Bronchial epithelial cell (primary cell): ENCODE data around the gene COMMD8. TPM values are rescaled to one million over a fixed set of nuclear protein-coding genes. Genes with fewer than 3 reads are reported as not detected.

Experiments
- DNase-seq: peaks from one replicate; pipeline ENCODE4 v3.0.0-alpha.2; 2010; ENCODE audit warnings: low read depth
- FAIRE-seq: peaks from 2 replicates; lab custom pipeline; 2011; peaks lifted over from hg19 to GRCh38; lab: Jason Lieb, UNC
- H3K27me3 ChIP-seq: 2 replicates; pipeline ENCODE4 v1.5.1; 2011; ENCODE audit warnings: low read length; ENCODE audit not compliant: control insufficient read depth, insufficient read depth
- H3K36me3 ChIP-seq: 2 replicates; pipeline ENCODE4 v1.5.1; 2011; ENCODE audit warnings: low read length; ENCODE audit not compliant: control insufficient read depth, insufficient read depth
- H3K4me3 ChIP-seq: 2 replicates; pipeline ENCODE4 v1.5.1; 2011; ENCODE audit warnings: mild to moderate bottlenecking, low read depth, low read length, control low read depth
- total RNA-seq: library from RNA; depleted of rRNA; stranded (reverse); fragments of >200 nt; gene quantifications from 2 replicates; pipeline ENCODE4 v1.2.1, GENCODE V29; 2014
- TF ChIP-seq, protein P1 (sequence below): IDR thresholded peaks from 2 replicates; pipeline ENCODE4 v1.5.1; 2011; ENCODE audit warnings: mild to moderate bottlenecking, moderate library complexity, low read length, control low read depth, inconsistent platforms; ENCODE audit not compliant: insufficient read depth, severe bottlenecking

Gene COMMD8
- total RNA-seq, 1 donor from 2014 or later: 29.2 TPM

DNA sequence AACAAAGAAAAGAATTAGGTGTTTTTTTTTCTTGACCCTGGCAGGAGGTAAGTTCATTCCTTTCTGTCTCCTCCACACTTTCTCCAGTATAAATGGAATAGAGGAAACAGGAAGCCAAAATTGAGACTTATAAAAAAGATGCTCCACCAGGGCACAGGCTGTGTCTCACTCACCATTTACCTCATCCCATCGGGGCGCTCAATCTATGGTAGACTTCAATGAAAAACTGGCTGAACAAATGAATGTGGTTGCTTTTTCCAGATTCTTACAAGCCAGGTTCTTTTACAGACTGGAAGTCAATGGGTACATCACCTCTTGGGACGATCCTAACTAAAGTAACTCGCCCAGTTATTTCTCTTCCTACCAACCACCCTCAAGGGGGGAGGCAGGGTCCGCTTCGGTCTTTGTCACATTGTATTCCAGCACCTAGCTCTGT, 685 bp downstream of the COMMD8 start:
- no peak for DNase-seq
- no peak for FAIRE-seq
- no peaks in the 10 kb centered on the region for H3K36me3 ChIP-seq
- H3K27me3 ChIP-seq: no peaks in the 10 kb centered on the region
- peak overlapping the region; percentile 81 for H3K4me3 ChIP-seq
- TF ChIP-seq, protein P1, sequence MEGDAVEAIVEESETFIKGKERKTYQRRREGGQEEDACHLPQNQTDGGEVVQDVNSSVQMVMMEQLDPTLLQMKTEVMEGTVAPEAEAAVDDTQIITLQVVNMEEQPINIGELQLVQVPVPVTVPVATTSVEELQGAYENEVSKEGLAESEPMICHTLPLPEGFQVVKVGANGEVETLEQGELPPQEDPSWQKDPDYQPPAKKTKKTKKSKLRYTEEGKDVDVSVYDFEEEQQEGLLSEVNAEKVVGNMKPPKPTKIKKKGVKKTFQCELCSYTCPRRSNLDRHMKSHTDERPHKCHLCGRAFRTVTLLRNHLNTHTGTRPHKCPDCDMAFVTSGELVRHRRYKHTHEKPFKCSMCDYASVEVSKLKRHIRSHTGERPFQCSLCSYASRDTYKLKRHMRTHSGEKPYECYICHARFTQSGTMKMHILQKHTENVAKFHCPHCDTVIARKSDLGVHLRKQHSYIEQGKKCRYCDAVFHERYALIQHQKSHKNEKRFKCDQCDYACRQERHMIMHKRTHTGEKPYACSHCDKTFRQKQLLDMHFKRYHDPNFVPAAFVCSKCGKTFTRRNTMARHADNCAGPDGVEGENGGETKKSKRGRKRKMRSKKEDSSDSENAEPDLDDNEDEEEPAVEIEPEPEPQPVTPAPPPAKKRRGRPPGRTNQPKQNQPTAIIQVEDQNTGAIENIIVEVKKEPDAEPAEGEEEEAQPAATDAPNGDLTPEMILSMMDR: no peak

DNA sequence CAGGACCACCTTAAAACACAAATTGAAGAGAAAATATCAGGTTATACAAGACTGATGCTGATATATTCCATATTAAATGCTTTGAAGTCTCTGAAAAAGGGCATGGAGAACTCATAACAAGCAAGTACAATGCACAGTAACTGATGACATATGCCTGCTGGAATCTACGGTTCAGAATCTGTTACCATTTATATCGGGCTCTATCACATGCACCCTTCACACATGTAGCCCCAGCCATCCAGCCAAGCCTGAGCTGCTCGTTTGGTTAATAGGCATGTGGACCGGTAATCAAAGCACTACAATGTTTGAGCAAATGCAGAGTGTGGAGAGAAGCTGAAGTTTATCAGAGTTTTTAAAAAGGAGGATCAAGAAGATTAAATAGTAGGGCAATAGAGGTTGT, 11.8 kb downstream of the COMMD8 start:
- Histone ChIP-seq H3K4me3 (no peak overlapping the region), H3K36me3 (no peaks in the 10 kb centered on the region), H3K27me3 (no peaks in the 10 kb centered on the region)
- no peak for DNase-seq
- FAIRE-seq: no peak
- TF ChIP-seq, protein P1: no peak

DNA sequence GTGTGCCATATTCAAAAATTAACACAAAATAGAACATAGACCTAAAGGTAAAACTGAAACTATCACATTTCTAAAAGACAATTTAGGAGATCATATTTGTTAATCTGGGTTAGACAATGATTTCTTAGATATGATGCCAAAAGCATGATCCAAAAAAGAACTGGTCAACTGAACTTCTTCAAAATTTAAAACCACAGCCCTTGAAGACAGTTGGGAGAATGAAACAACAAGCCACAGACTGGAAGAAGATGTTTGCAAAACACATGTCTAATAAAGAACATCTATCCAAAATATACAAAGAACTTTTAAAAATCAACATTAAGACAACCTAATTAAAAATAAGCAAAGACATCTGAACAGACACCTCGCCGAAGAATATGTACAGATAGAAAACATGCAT, 19.5 kb downstream of the COMMD8 start:
- DNase-seq (no peak), FAIRE-seq (no peak)
- Histone ChIP-seq H3K36me3 (no peaks in the 10 kb centered on the region), H3K27me3 (no peaks in the 10 kb centered on the region), H3K4me3 (no peak overlapping the region)
- TF ChIP-seq, protein P1: no peak

DNA sequence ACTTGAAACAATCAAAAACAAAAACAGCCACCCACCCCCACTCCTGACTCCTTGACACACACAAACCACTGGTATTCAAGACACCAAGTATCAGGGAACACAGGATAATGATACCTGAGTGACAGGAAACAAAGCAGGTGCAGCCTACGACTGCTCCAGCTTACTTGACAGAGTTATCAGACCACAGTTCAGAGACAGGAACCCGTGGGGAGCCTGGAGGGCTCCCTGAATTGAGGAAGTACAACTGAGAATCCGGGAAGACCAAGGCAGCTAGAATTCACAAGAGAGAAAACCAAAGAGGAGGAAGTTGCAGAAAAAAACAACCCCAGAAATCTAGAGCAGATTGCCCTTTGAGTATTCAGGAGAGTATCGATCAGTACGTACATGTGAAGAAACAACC, 20.5 kb downstream of the COMMD8 start:
- no peak for DNase-seq
- no peaks in the 10 kb centered on the region for H3K27me3 ChIP-seq
- FAIRE-seq: no peak
- no peaks in the 10 kb centered on the region for H3K36me3 ChIP-seq
- no peak overlapping the region for H3K4me3 ChIP-seq
- TF ChIP-seq, protein P1: no peak

DNA sequence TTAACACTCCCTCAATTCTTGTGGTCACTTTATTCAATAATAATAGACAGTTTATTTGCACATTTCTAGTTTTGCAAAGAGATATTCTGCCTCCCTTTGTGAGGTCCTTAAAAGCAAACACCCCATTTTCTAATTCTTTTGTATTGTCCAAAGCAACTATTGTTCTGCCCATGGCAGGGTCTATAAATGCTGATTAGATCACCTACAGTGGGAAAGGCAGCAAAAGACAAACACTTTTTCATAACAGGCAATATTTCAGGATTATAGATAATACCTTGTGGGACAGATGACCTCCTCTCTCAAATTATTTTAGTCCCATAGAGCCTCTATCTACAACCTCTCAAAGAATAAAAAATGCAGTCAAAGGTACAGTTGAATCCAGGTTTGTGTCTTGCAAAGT, 28.6 kb downstream of the COMMD8 start:
- Histone ChIP-seq H3K36me3 (no peaks in the 10 kb centered on the region), H3K27me3 (no peaks in the 10 kb centered on the region), H3K4me3 (no peak overlapping the region)
- TF ChIP-seq, protein P1: no peak
- DNase-seq (no peak), FAIRE-seq (no peak)

DNA sequence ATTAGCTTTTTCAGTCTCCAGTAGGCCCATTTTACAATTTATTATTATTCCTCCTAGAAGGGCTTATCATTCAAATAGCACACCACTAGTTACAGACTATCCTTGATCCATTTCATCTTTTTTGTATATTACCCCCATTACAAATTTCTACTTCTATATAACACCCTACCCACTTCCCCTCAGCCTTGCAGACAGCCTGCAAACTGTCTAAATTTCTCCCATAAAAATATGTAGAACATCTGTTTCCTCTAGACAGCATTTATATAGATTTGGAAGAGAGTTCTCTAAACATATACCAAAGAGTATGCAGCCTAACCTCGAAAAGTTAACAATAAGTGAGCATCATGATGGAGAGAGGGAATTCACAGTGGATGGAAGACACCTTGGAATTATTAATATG, 30.8 kb downstream of the COMMD8 start:
- Histone ChIP-seq H3K36me3 (no peaks in the 10 kb centered on the region), H3K4me3 (no peak overlapping the region), H3K27me3 (no peaks in the 10 kb centered on the region)
- TF ChIP-seq, protein P1: no peak
- FAIRE-seq (no peak), DNase-seq (no peak)
